Neuronal stem cell (in vitro differentiated cells): ENCODE measurements around the gene SV2C.
A peak's percentile ranks its signal among the peaks of the same experiment; 100 is the strongest.
"Not testable (repeated sequence)": the region's sequence is repeated elsewhere in the genome, so short reads cannot be mapped to it uniquely, and the experiment has no call there.

Experiments used
- DNase-seq: peaks from one replicate; pipeline ENCODE4 v3.0.0-alpha.2; 2013; ENCODE audit warnings: low spot score
- H2AFZ ChIP-seq: one replicate; pipeline ENCODE4 v1.6.1; 2013; ENCODE audit warnings: mild to moderate bottlenecking, low read length, inconsistent platforms
- H2AK5ac ChIP-seq: 2 replicates; pipeline ENCODE4 v1.6.1; 2013; ENCODE audit warnings: low read depth, mild to moderate bottlenecking, inconsistent platforms, low read length, moderate library complexity, mixed read lengths
- H2BK120ac ChIP-seq: 2 replicates; pipeline ENCODE4 v1.6.1; 2013; ENCODE audit warnings: low read depth, mild to moderate bottlenecking, inconsistent platforms, low read length, moderate library complexity, mixed read lengths
- H2BK12ac ChIP-seq: one replicate; pipeline ENCODE4 v1.6.1; 2013; ENCODE audit warnings: low read length, inconsistent platforms
- H2BK15ac ChIP-seq: 2 replicates; pipeline ENCODE4 v1.6.1; 2013; ENCODE audit warnings: mild to moderate bottlenecking, low read length, inconsistent platforms, mixed read lengths
- H2BK5ac ChIP-seq: one replicate; pipeline ENCODE4 v1.6.1; 2013; ENCODE audit warnings: inconsistent platforms, mild to moderate bottlenecking, low read length, moderate library complexity
- H3K14ac ChIP-seq: one replicate; pipeline ENCODE4 v1.6.1; 2013; ENCODE audit warnings: low read length, inconsistent platforms
- H3K18ac ChIP-seq: 2 replicates; pipeline ENCODE4 v1.6.1; 2013; ENCODE audit warnings: low read length, inconsistent platforms
- H3K23ac ChIP-seq: 2 replicates; pipeline ENCODE4 v1.6.1; 2013; ENCODE audit warnings: low read depth, mild to moderate bottlenecking, mixed read lengths, low read length, inconsistent platforms; ENCODE audit not compliant: poor library complexity
- H3K27ac ChIP-seq: replicated peaks from 3 replicates; pipeline ENCODE4 v1.5.1; 2013; ENCODE audit warnings: low read length, inconsistent platforms
- H3K27me3 ChIP-seq, 3 experiments: 2 replicates each; pipeline ENCODE4 v1.6.1; 2013; ENCODE audit warnings: low read length in 3 of 3, mild to moderate bottlenecking in 2 of 3, inconsistent platforms in 1 of 3, low read depth in 1 of 3, mixed read lengths in 1 of 3, moderate library complexity in 1 of 3; ENCODE audit not compliant: control insufficient read depth in 3 of 3, insufficient read depth in 3 of 3
- H3K36me3 ChIP-seq, 2 donors: replicated peaks in 1 of 2; 2 replicates each; pipeline ENCODE4 v1.6.1; 2013; ENCODE audit warnings: low read length in 2 of 2; ENCODE audit not compliant: control insufficient read depth in 2 of 2, insufficient read depth in 2 of 2
- H3K4ac ChIP-seq: 2 replicates; pipeline ENCODE4 v1.6.1; 2013; ENCODE audit warnings: inconsistent platforms, mild to moderate bottlenecking, low read length, moderate library complexity
- H3K4me1 ChIP-seq, 2 donors: 1 replicate in 1 of 2; 2 replicates in 1 of 2; pipeline ENCODE4 v1.6.1; 2013; ENCODE audit warnings: low read length in 2 of 2, low read depth in 1 of 2; ENCODE audit not compliant: control insufficient read depth in 2 of 2, insufficient read depth in 1 of 2
- H3K4me2 ChIP-seq: one replicate; pipeline ENCODE4 v1.6.1; 2013; ENCODE audit warnings: mild to moderate bottlenecking, low read length, inconsistent platforms; ENCODE audit not compliant: insufficient read depth, poor library complexity, severe bottlenecking
- H3K4me3 ChIP-seq, 2 donors: 2 replicates each; pipeline ENCODE4 v1.5.1; 2013; ENCODE audit warnings: low read length in 2 of 2, mild to moderate bottlenecking in 2 of 2, inconsistent platforms in 1 of 2, moderate library complexity in 1 of 2
- H3K79me1 ChIP-seq: one replicate; pipeline ENCODE4 v1.6.1; 2013; ENCODE audit warnings: low read depth, mild to moderate bottlenecking, inconsistent platforms, low read length, moderate library complexity
- H3K9ac ChIP-seq: one replicate; pipeline ENCODE4 v1.6.1; 2013; ENCODE audit warnings: mild to moderate bottlenecking, low read depth, low read length, inconsistent platforms; ENCODE audit not compliant: poor library complexity
- H3K9me3 ChIP-seq, 2 donors: replicated peaks in 1 of 2; 2 replicates each; pipeline versions ENCODE3 to v1.6.1; 2013; ENCODE audit warnings: low read length in 2 of 2, mild to moderate bottlenecking in 2 of 2, inconsistent platforms in 1 of 2, low read depth in 1 of 2, mixed read lengths in 1 of 2, moderate library complexity in 1 of 2; ENCODE audit not compliant: control insufficient read depth in 2 of 2, insufficient read depth in 1 of 2
- H4K8ac ChIP-seq: one replicate; pipeline ENCODE4 v1.6.1; 2013; ENCODE audit warnings: low read depth, mild to moderate bottlenecking, inconsistent platforms, low read length, moderate library complexity
- H4K91ac ChIP-seq: one replicate; pipeline ENCODE4 v1.6.1; 2013; ENCODE audit warnings: low read length, low read depth, mild to moderate bottlenecking, inconsistent platforms; ENCODE audit not compliant: poor library complexity
- WGBS, 2 donors: extraction: QIAGEN DNeasy Blood & Tissue Kit; methylation state at CpG; one replicate each; pipeline ENCODE4 v1.1.7; 2013; ENCODE audit warnings: missing lambda C conversion rate in 2 of 2, mixed read lengths in 1 of 2; ENCODE audit not compliant: insufficient read length in 2 of 2, insufficient replicate concordance in 1 of 2; ENCODE audit errors: extremely low coverage in 2 of 2; 5-methylcytosine and 5-hydroxymethylcytosine counted together

The SV2C gene

GRCh38 chr5:76085243-76085579 lies 2.0 kb downstream of the SV2C start:
- H2BK15ac ChIP-seq: no peak overlapping the region
- peak overlapping the region; percentile 93 for H3K4me2 ChIP-seq
- H2AFZ ChIP-seq: no peak overlapping the region
- no peaks in the 10 kb centered on the region for H3K36me3 ChIP-seq
- no peak overlapping the region for H4K8ac ChIP-seq
- H2AK5ac ChIP-seq: no peak overlapping the region
- no peaks in the 10 kb centered on the region for H3K79me1 ChIP-seq
- H3K4me3 ChIP-seq: peak overlapping the region in 1 of 2 donors; percentile 76
- H3K4ac ChIP-seq: no peak overlapping the region
- no peak overlapping the region for H2BK5ac ChIP-seq
- DNase-seq: no peak
- no peak overlapping the region for H3K14ac ChIP-seq
- no peak overlapping the region for H3K9ac ChIP-seq
- no peak overlapping the region for H3K27ac ChIP-seq
- H3K23ac ChIP-seq: no peak overlapping the region
- H3K18ac ChIP-seq: peak overlapping the region; percentile 44
- H3K27me3 ChIP-seq: peaks cover 18 to 76% (median 51%) of the 10 kb centered on the region in 3 experiments
- H3K4me1 ChIP-seq: peaks cover 10% of the 10 kb centered on the region in 2 donors
- no CpG with 5 or more reads among the region's 7 CpGs for WGBS, 2 donors
- H3K9me3 ChIP-seq: no peaks in the 10 kb centered on the region
- no peak overlapping the region for H2BK120ac ChIP-seq
- no peak overlapping the region for H2BK12ac ChIP-seq
- no peak overlapping the region for H4K91ac ChIP-seq

GRCh38 chr5:76086095-76086494 lies 2.9 kb downstream of the SV2C start:
- Histone ChIP-seq H3K36me3 (no peaks in the 10 kb centered on the region), H4K8ac (no peak overlapping the region), H2BK12ac (no peak overlapping the region), H3K18ac (no peak overlapping the region), H3K27ac (no peak overlapping the region), H3K23ac (no peak overlapping the region), H2AFZ (no peak overlapping the region), H4K91ac (no peak overlapping the region), H2BK120ac (no peak overlapping the region), H3K79me1 (no peaks in the 10 kb centered on the region), H3K4me1 (peaks cover 10% of the 10 kb centered on the region in 2 donors), H2BK15ac (no peak overlapping the region), H2BK5ac (no peak overlapping the region), H3K14ac (no peak overlapping the region), H3K9ac (no peak overlapping the region), H3K9me3 (no peaks in the 10 kb centered on the region), H3K4me2 (no peak overlapping the region), H3K27me3 (peaks cover 18 to 67% (median 43%) of the 10 kb centered on the region in 3 experiments), H2AK5ac (no peak overlapping the region), H3K4ac (no peak overlapping the region), H3K4me3 (no peak overlapping the region)
- WGBS, 2 donors: no CpG with 5 or more reads among the region's 4 CpGs
- DNase-seq: no peak

- H3K14ac ChIP-seq, H3K4me1 ChIP-seq, H3K18ac ChIP-seq, H3K4me2 ChIP-seq, H3K23ac ChIP-seq, H4K8ac ChIP-seq, H3K9ac ChIP-seq, H3K36me3 ChIP-seq, H3K27ac ChIP-seq, H2BK5ac ChIP-seq, H2AK5ac ChIP-seq, H3K9me3 ChIP-seq, H3K79me1 ChIP-seq, DNase-seq, H4K91ac ChIP-seq, H2BK12ac ChIP-seq, H2BK120ac ChIP-seq, H3K4ac ChIP-seq, H2BK15ac ChIP-seq, H2AFZ ChIP-seq, H3K4me3 ChIP-seq: not testable (repeated sequence)
- H3K27me3 ChIP-seq: peaks cover 3 to 36% (median 14%) of the 10 kb centered on the region in 3 experiments
- no CpG with 5 or more reads among the region's 2 CpGs for whole genome bisulfite sequencing, 2 donors
Measured at GRCh38 chr5:76089156-76089555, 6.0 kb downstream of the SV2C start.

DNA sequence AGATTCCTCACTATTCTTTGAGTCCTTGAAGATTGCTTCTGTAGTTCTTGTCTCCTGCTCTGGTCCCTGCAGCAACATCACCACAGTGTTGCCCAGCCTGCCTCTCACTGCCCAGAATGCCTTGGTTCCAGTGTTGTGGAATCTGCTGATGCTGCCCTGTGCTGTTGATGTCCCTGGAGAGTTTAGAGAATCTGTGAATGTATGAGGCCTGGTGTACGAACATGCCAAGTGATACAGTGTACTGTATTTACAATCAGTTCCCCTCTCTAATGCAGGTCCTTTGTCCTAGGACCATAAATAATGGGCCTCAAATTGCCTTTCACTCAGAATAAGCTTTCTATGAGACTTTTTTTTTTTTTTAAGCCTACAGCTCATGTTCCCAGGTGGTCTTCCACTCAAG lies 8.2 kb downstream of the SV2C start:
- Histone ChIP-seq H3K79me1 (no peaks in the 10 kb centered on the region), H3K18ac (no peak overlapping the region), H3K14ac (no peak overlapping the region), H2BK12ac (no peak overlapping the region), H3K9ac (no peak overlapping the region), H3K27ac (no peak overlapping the region), H2AFZ (no peak overlapping the region), H2BK5ac (no peak overlapping the region), H3K4me2 (no peak overlapping the region), H2AK5ac (no peak overlapping the region), H2BK15ac (no peak overlapping the region), H3K4me1 (peaks cover 0 to 2% of the 10 kb centered on the region in 2 donors), H3K23ac (no peak overlapping the region), H3K4me3 (no peak overlapping the region), H3K27me3 (peaks cover 0 to 16% (median 1%) of the 10 kb centered on the region in 3 experiments), H2BK120ac (no peak overlapping the region), H3K9me3 (peaks cover 0 to 3% of the 10 kb centered on the region in 2 donors), H3K36me3 (no peaks in the 10 kb centered on the region), H4K91ac (no peak overlapping the region), H4K8ac (no peak overlapping the region), H3K4ac (no peak overlapping the region)
- WGBS, 2 donors: no CpG with 5 or more reads among the region's 1 CpG
- no peak for DNase-seq
